WTC11 (cell line): ENCODE measurements around the gene DCK. TPM values are rescaled to one million over a fixed set of nuclear protein-coding genes. Genes with fewer than 3 reads are reported as not detected.

ENCODE experiments used
- ATAC-seq: fragments of 200-7000 bp; cut with Tn5 transposase; 2 replicates; pipeline ENCODE4 v1.10.0; 2021; ENCODE audit warnings: mild to moderate bottlenecking, moderate library complexity
- CTCF ChIA-PET: fragments of 300-600 bp; sonication (Branson Sonifier 250); formaldehyde crosslinking; loops from one replicate; lab custom pipeline; 2021; ENCODE audit warnings: antibody characterized with exemption; lab: Charles Lee
- POLR2A ChIA-PET: fragments of 350-600 bp; sonication (Branson Sonifier 250); formaldehyde crosslinking; loops from one replicate; lab custom pipeline; 2021; ENCODE audit warnings: antibody characterized with exemption; lab: Charles Lee
- DNase-seq: peaks from one replicate; pipeline ENCODE4 v3.0.0; 2021; ENCODE audit warnings: low spot score
- H3K27ac Mint-ChIP-seq: 2 replicates; pipeline ENCODE4 v1.8.0; 2021; ENCODE audit warnings: mixed read lengths
- H3K27me3 Mint-ChIP-seq: 2 replicates; pipeline ENCODE4 v1.8.0; 2021; ENCODE audit warnings: low read depth, mild to moderate bottlenecking, moderate library complexity, mixed read lengths
- H3K36me3 Mint-ChIP-seq: 2 replicates; pipeline ENCODE4 v1.8.0; 2021; ENCODE audit warnings: mixed read lengths
- H3K4me1 Mint-ChIP-seq: 2 replicates; pipeline ENCODE4 v1.8.0; 2022; ENCODE audit warnings: mixed read lengths
- H3K4me3 Mint-ChIP-seq: 2 replicates; pipeline ENCODE4 v1.8.0; 2021; ENCODE audit warnings: mild to moderate bottlenecking, moderate library complexity, mixed read lengths
- H3K9me3 Mint-ChIP-seq: 2 replicates; pipeline ENCODE4 v1.8.0; 2021; ENCODE audit warnings: mixed read lengths
- ATF6 ChIP-seq: sonication (generic); formaldehyde crosslinking; IDR thresholded peaks from 2 replicates; pipeline ENCODE4 v1.8.1; 2023; ENCODE audit warnings: mild to moderate bottlenecking, missing genetic modification reagents
- CREB1 ChIP-seq: sonication (generic); formaldehyde crosslinking; IDR thresholded peaks from 2 replicates; pipeline ENCODE4 v1.8.0; 2023; ENCODE audit warnings: mild to moderate bottlenecking, missing genetic modification reagents
- ESRRA ChIP-seq: sonication (generic); formaldehyde crosslinking; IDR thresholded peaks from 2 replicates; pipeline ENCODE4 v1.8.1; 2022; ENCODE audit warnings: mild to moderate bottlenecking, missing genetic modification reagents, borderline replicate concordance
- FOXP1 ChIP-seq: sonication (generic); formaldehyde crosslinking; IDR thresholded peaks from 2 replicates; pipeline ENCODE4 v1.8.0; 2022; ENCODE audit warnings: missing genetic modification reagents, mild to moderate bottlenecking, moderate library complexity, borderline replicate concordance
- GABPB1 ChIP-seq: sonication (generic); formaldehyde crosslinking; IDR thresholded peaks from 2 replicates; pipeline ENCODE4 v1.8.1; 2023; ENCODE audit warnings: mild to moderate bottlenecking, missing genetic modification reagents
- HMGA2 ChIP-seq: fragments of 250-450 bp; sonication (Bioruptor Pico); IDR thresholded peaks from 2 replicates; pipeline ENCODE4 v1.4.0; 2021; ENCODE audit warnings: mild to moderate bottlenecking, moderate library complexity
- MLX ChIP-seq: sonication (generic); formaldehyde crosslinking; IDR thresholded peaks from 2 replicates; pipeline ENCODE4 v1.8.1; 2023; ENCODE audit warnings: mild to moderate bottlenecking, missing genetic modification reagents, moderate library complexity
- MXD4 ChIP-seq: fragments of 250-450 bp; sonication (Bioruptor Pico); IDR thresholded peaks from 2 replicates; pipeline ENCODE4 v1.8.0; 2021; ENCODE audit warnings: mild to moderate bottlenecking, moderate library complexity, borderline replicate concordance
- MYBL2 ChIP-seq: sonication (generic); formaldehyde crosslinking; IDR thresholded peaks from 2 replicates; pipeline ENCODE4 v1.8.1; 2023; ENCODE audit warnings: mild to moderate bottlenecking, moderate library complexity, missing genetic modification reagents
- NFYB ChIP-seq: sonication (generic); formaldehyde crosslinking; conservative IDR thresholded peaks from 2 replicates; pipeline ENCODE4 v1.8.0; 2022; ENCODE audit warnings: low read depth, missing genetic modification reagents
- NR1H2 ChIP-seq: sonication (generic); formaldehyde crosslinking; IDR thresholded peaks from 2 replicates; pipeline ENCODE4 v1.9.0; 2021; ENCODE audit warnings: mild to moderate bottlenecking, moderate library complexity, missing genetic modification reagents
- OVOL2 ChIP-seq: fragments of 250-450 bp; sonication (Bioruptor Pico); IDR thresholded peaks from 2 replicates; pipeline ENCODE4 v1.9.0; 2021; ENCODE audit warnings: mild to moderate bottlenecking, borderline replicate concordance
- PREB ChIP-seq: sonication (generic); formaldehyde crosslinking; IDR thresholded peaks from 2 replicates; pipeline ENCODE4 v1.8.1; 2022; ENCODE audit warnings: mild to moderate bottlenecking, missing genetic modification reagents, moderate library complexity, borderline replicate concordance
- SOX15 ChIP-seq: fragments of 250-450 bp; sonication (Bioruptor Pico); IDR thresholded peaks from 2 replicates; pipeline ENCODE4 v1.9.0; 2021; ENCODE audit warnings: mild to moderate bottlenecking
- TCF7 ChIP-seq: sonication (generic); formaldehyde crosslinking; IDR thresholded peaks from 2 replicates; pipeline ENCODE4 v1.8.0; 2022; ENCODE audit warnings: mild to moderate bottlenecking, low read depth, missing genetic modification reagents, moderate library complexity
- ZMAT4 ChIP-seq: fragments of 250-450 bp; sonication (Bioruptor Pico); IDR thresholded peaks from 2 replicates; pipeline ENCODE4 v1.9.0; 2021; ENCODE audit warnings: mild to moderate bottlenecking
- ZNF219 ChIP-seq: sonication (generic); formaldehyde crosslinking; IDR thresholded peaks from 2 replicates; pipeline ENCODE4 v1.8.0; 2023; ENCODE audit warnings: missing genetic modification reagents, mild to moderate bottlenecking, borderline replicate concordance
- ZNF512 ChIP-seq: sonication (generic); formaldehyde crosslinking; IDR thresholded peaks from 2 replicates; pipeline ENCODE4 v1.8.1; 2022; ENCODE audit warnings: missing genetic modification reagents, borderline replicate concordance
- total RNA-seq: library from RNA; stranded (reverse); gene quantifications from 3 replicates; pipeline ENCODE4 v1.2.3, GENCODE V29; 2021

The DCK gene
- total RNA-seq, 1 experiment from 2014 or later = 15.0 TPM

- TF ChIP-seq ZMAT4 (no peak), ZNF219 (CRISPR knock-in tag) (no peak), FOXP1 (CRISPR knock-in tag) (no peak), NR1H2 (CRISPR knock-in tag) (no peak), MYBL2 (no peak), TCF7 (CRISPR knock-in tag) (no peak), CREB1 (no peak), HMGA2 (CRISPR knock-in tag) (no peak), MXD4 (CRISPR knock-in tag) (no peak), ESRRA (CRISPR knock-in tag) (no peak)
Measured at GRCh38 chr4:71063711-71064110, 70.3 kb downstream of the DCK start (continued).

GRCh38 chr4:71064521-71064920 is 71.1 kb downstream of the DCK start:
- no peak overlapping the region for H3K27ac Mint-ChIP-seq
- no peaks in the 10 kb centered on the region for H3K27me3 Mint-ChIP-seq
- ATAC-seq = no peak
- TF ChIP-seq MYBL2 (no peak), TCF7 (CRISPR knock-in tag) (no peak), MLX (no peak), PREB (CRISPR knock-in tag) (no peak), SOX15 (CRISPR knock-in tag) (no peak)
- CTCF ChIA-PET = no interaction called here
- POLR2A ChIA-PET = no interaction called here
- 0 out of 2 replicates have a peak, but pooled peaks cover 5% of the 10 kb centered on the region for H3K9me3 Mint-ChIP-seq
- DNase-seq = no peak
- no peaks in the 10 kb centered on the region for H3K36me3 Mint-ChIP-seq
- H3K4me1 Mint-ChIP-seq = 0 out of 2 replicates have a peak, but pooled peaks cover 3% of the 10 kb centered on the region
- H3K4me3 Mint-ChIP-seq = no peak overlapping the region

GRCh38 chr4:71065991-71066510 is 72.6 kb downstream of the DCK start:
- H3K4me3 Mint-ChIP-seq = no peak overlapping the region
- H3K36me3 Mint-ChIP-seq = no peaks in the 10 kb centered on the region
- no peak for TF ChIP-seq NFYB (CRISPR knock-in tag)
- no peak for TF ChIP-seq ZNF512 (CRISPR knock-in tag)
- no peak for TF ChIP-seq OVOL2 (CRISPR knock-in tag)
- TF ChIP-seq TCF7 (CRISPR knock-in tag) = no peak
- TF ChIP-seq ATF6 (CRISPR knock-in tag) = no peak
- TF ChIP-seq GABPB1 (CRISPR knock-in tag) = no peak
- H3K9me3 Mint-ChIP-seq = 0 out of 2 replicates have a peak, but pooled peaks cover 5% of the 10 kb centered on the region
- ChIA-PET CTCF (interaction anchor here (0.6 kb wide), 1 partner anchor 164 kb away, joined by 4 read pairs; no protein-coding TSS in a partner anchor), POLR2A (no interaction called here)
- DNase-seq (no peak), ATAC-seq (no peak)
- H3K27me3 Mint-ChIP-seq = no peaks in the 10 kb centered on the region
- H3K4me1 Mint-ChIP-seq = no peaks in the 10 kb centered on the region
- H3K27ac Mint-ChIP-seq = no peak overlapping the region
